ENCODE data around the gene PIEZO1.
"Not testable (repeated sequence)": the region's sequence is repeated elsewhere in the genome, so short reads cannot be mapped to it uniquely, and the experiment has no call there.

The PIEZO1 gene

DNA sequence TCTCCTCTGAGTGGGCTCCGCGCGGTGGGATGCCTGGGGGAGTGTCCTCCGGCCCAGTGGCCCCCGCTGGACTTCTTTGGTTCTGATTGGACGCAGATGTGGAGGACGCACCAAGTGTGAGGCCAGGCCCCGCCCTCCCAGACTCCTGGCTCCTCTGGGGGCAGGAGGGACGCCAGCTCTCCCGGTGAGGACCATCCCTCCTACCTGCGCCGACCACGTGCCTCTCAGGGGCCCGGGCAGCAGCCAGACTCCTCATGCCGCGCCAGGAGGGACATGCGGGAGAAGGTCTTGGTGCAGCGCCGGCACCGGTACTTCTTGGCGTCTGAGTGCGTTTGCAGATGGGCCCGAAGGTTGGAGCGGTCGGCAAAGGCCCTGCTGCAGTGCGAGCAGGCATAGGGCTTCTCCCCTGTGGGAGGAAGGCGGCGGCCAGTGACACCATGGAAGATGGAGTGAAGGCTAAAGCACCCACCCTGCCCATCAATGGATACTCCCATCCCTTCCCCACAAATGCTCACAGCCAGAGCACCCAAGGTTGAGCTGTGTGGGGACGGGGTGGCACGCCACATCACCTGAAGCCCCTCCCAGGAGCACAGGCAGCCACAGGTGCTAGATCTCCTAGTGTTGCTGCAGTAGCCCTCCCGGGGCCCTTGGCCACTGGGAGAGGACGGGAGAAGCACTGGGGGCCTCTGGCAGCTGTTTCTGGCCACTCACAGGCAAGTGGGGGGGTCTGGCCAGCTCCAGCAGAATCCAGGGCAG lies 106.6 kb downstream of the PIEZO1 start:
- H3K4me1 ChIP-seq (ENCODE audit: insufficient read depth, low read length) = no peaks in the 10 kb centered on the region
- no peak overlapping the region for H3K9ac ChIP-seq (ENCODE audit: low read length)
- no peaks in the 10 kb centered on the region for H3K9me3 ChIP-seq (ENCODE audit: low read length)
- no peak overlapping the region for H3K27ac ChIP-seq (ENCODE audit: low read depth, low read length)
- H3K27me3 ChIP-seq (ENCODE audit: control insufficient read depth in 1 of 2, insufficient read depth in 2 of 2, low read length in 2 of 2) = peaks cover 0 to 23% of the 10 kb centered on the region in 2 donors
- H3K36me3 ChIP-seq (ENCODE audit: insufficient read depth, low read length) = no peaks in the 10 kb centered on the region
- H3K4me3 ChIP-seq (ENCODE audit: low read depth in 1 of 2, low read length in 2 of 2) = no peak overlapping the region

DNA sequence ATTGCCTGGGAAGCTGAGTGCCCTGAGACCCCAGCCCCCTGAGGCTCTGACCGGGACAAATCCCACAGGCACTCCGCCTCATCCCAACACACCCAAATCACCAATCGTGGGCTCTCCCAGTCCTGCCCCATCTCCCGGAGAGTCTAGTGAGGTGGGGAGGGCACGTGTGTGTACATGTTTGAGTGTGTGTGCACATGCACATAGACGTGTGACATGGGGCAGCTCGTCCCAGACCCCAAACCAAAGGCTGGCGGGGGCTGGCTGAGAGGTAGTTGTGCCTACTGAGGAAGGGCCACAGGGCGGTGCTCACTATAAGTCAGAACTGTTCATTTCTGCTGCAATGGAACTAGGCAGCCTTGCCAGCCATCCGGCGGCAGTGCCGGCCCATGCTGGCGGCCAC lies 107.3 kb downstream of the PIEZO1 start:
- Histone ChIP-seq H3K27ac (ENCODE audit: low read depth, low read length) (no peak overlapping the region), H3K4me3 (ENCODE audit: low read depth in 1 of 2, low read length in 2 of 2) (no peak overlapping the region), H3K27me3 (ENCODE audit: control insufficient read depth in 1 of 2, insufficient read depth in 2 of 2, low read length in 2 of 2) (peaks cover 0 to 23% of the 10 kb centered on the region in 2 donors), H3K9me3 (ENCODE audit: low read length) (no peaks in the 10 kb centered on the region), H3K36me3 (ENCODE audit: insufficient read depth, low read length) (no peaks in the 10 kb centered on the region), H3K9ac (ENCODE audit: low read length) (no peak overlapping the region), H3K4me1 (ENCODE audit: insufficient read depth, low read length) (no peaks in the 10 kb centered on the region)

DNA sequence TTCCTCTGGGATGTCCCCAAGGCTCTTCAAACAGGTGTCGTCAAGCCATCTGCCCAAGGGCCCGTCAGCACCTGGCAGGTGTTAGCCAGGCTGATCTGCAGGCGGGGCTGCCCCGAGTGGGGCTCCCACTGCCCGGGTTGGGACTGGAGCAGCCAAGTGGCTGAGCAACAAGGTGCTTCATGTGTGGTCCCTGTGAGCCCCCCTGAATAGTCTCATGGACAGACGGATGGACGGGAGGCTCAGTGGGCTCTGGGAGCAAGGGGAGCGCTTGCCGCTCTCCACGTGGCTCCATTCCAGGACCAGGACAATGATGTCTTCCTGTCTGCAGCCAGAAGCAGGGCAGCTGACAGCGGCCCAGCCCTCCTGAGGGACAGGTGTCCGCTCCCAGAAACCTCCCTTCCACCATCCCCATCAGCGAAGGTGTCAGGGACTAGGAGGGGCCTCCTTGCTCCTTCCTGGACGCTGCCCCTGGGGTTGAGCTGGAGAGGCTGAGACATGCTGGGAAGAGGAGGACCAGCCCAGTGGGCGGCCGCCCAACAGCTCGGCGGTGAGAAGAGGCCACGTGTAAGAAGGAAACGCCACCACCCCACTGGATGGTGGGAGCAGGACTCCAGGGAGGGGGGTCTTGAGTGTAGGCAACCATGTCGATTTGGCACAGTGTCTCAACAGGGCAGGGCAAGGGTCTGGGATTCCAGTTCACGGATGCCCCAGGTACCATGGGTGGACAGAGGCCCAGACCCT lies 108.3 kb downstream of the PIEZO1 start:
- Histone ChIP-seq H3K4me3 (ENCODE audit: low read depth in 1 of 2, low read length in 2 of 2) (no peak overlapping the region), H3K27ac (ENCODE audit: low read depth, low read length) (no peak overlapping the region), H3K9ac (ENCODE audit: low read length) (no peak overlapping the region), H3K9me3 (ENCODE audit: low read length) (no peaks in the 10 kb centered on the region), H3K27me3 (ENCODE audit: control insufficient read depth in 1 of 2, insufficient read depth in 2 of 2, low read length in 2 of 2) (peaks cover 0 to 22% of the 10 kb centered on the region in 2 donors), H3K4me1 (ENCODE audit: insufficient read depth, low read length) (no peaks in the 10 kb centered on the region), H3K36me3 (ENCODE audit: insufficient read depth, low read length) (no peaks in the 10 kb centered on the region)

DNA sequence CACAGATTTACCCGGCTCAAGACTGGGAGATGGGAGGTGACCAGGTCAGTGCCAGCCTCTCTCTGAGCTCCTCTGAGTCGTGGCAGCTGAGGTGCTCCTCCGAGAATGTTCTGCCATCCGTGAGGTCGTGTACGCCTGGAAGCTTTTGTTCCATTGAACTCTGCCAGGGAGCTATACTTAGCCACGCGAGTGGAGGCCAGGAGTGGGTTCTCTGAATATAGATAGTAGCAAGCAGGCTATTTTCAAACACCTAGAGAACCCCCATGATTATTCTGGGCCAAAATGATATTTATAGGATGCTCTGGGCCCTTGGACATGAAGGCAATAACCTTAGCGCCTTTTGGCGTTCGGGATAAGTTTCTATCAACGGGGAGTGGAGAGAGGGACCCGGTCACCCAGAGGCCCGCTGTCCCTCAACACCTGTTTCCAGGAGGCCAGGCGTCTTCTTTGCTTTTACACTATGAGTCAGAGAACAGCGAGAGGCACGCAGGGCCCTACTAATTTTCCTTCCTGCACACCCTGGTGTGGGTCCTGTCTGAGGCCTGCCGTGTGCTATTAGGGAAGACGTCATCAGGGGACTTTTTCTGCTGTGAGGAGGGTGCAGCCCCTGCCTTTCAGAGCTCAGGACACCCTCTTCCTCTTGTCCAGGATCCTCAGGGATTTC lies 111.2 kb downstream of the PIEZO1 start:
- H3K4me3 ChIP-seq (ENCODE audit: low read depth in 1 of 2, low read length in 2 of 2) = no peak overlapping the region
- no peaks in the 10 kb centered on the region for H3K9me3 ChIP-seq (ENCODE audit: low read length)
- no peak overlapping the region for H3K27ac ChIP-seq (ENCODE audit: low read depth, low read length)
- no peaks in the 10 kb centered on the region for H3K4me1 ChIP-seq (ENCODE audit: insufficient read depth, low read length)
- no peak overlapping the region for H3K9ac ChIP-seq (ENCODE audit: low read length)
- peaks cover 0 to 9% of the 10 kb centered on the region in 2 donors for H3K27me3 ChIP-seq (ENCODE audit: control insufficient read depth in 1 of 2, insufficient read depth in 2 of 2, low read length in 2 of 2)
- no peaks in the 10 kb centered on the region for H3K36me3 ChIP-seq (ENCODE audit: insufficient read depth, low read length)

DNA sequence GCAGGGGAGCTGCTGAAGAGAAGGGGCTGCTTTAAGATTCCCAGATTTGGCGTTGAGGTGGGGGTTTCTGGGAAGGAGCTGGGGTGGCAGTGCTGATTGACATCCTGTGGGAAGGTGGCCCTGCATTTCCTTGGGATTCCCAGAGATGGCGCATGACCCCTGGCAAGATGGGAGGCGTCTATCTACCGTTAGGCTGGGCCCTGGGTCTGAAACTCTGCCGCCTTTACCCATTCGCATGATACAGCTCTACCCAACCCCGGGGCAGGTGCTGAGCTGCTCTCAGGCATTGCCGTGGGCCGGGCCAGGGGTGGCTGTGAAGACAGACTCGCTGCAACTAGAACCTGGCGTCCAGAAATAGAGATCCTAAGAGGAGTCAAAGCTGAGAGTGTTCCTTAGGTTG lies 112.2 kb downstream of the PIEZO1 start:
- Histone ChIP-seq H3K9ac (ENCODE audit: low read length) (no peak overlapping the region), H3K27ac (ENCODE audit: low read depth, low read length) (no peak overlapping the region), H3K4me1 (ENCODE audit: insufficient read depth, low read length) (no peaks in the 10 kb centered on the region)

DNA sequence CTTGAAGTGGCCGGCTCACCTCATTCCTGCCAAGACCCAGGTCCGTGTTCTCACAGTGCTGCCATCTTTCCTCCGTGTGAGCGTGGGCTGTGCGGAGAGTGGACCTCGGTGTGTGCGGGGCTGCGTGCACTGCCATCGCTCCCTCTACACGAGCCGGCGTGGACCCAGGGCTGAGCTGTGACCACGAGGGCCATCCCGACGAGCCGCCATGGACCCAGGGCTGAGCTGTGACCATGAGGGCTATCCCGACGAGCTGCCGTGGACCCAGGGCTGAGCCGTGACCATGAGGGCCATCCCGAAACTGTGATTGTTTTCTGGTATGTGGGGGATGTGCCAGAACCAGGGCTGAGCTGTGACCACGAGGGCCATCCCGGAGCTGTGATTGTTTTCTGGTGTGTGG lies 113.2 kb downstream of the PIEZO1 start:
- H3K9me3 ChIP-seq (ENCODE audit: low read length) = no peaks in the 10 kb centered on the region
- no peak overlapping the region for H3K27ac ChIP-seq (ENCODE audit: low read depth, low read length)
- H3K4me3 ChIP-seq (ENCODE audit: low read depth in 1 of 2, low read length in 2 of 2) = no peak overlapping the region
- H3K27me3 ChIP-seq (ENCODE audit: control insufficient read depth in 1 of 2, insufficient read depth in 2 of 2, low read length in 2 of 2) = no peaks in the 10 kb centered on the region
- H3K9ac ChIP-seq (ENCODE audit: low read length) = no peak overlapping the region
- H3K4me1 ChIP-seq (ENCODE audit: insufficient read depth, low read length) = no peaks in the 10 kb centered on the region
- H3K36me3 ChIP-seq (ENCODE audit: insufficient read depth, low read length) = no peaks in the 10 kb centered on the region

More for the DNA sequence above, 112.2 kb downstream of the PIEZO1 start:
- Histone ChIP-seq H3K4me3 (ENCODE audit: low read depth in 1 of 2, low read length in 2 of 2) (no peak overlapping the region), H3K36me3 (ENCODE audit: insufficient read depth, low read length) (no peaks in the 10 kb centered on the region), H3K9me3 (ENCODE audit: low read length) (no peaks in the 10 kb centered on the region), H3K27me3 (ENCODE audit: control insufficient read depth in 1 of 2, insufficient read depth in 2 of 2, low read length in 2 of 2) (no peaks in the 10 kb centered on the region)

DNA sequence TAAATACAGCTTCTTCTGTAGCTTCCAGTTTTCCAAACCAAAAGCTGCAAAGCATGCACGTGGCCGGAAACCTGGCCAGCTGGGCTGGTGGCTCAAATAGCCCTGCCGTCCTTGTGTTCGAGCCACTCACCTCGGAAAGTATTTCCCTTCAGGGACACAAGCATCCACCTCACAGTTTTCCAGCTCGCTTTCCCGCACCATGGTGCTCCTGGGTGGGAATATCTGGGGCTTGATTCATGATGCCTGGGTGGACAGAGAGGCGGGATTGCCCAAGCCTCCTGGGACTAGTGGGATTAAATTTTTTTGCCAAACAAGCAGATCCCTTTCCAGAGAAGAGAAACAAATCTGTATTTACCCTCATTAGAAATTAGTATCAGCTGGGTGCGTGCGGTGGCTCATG lies 115.0 kb downstream of the PIEZO1 start:
- Histone ChIP-seq H3K27ac (ENCODE audit: low read depth, low read length) (no peak overlapping the region), H3K27me3 (ENCODE audit: control insufficient read depth in 1 of 2, insufficient read depth in 2 of 2, low read length in 2 of 2) (no peaks in the 10 kb centered on the region), H3K9ac (ENCODE audit: low read length) (no peak overlapping the region), H3K4me1 (ENCODE audit: insufficient read depth, low read length) (no peaks in the 10 kb centered on the region), H3K4me3 (ENCODE audit: low read depth in 1 of 2, low read length in 2 of 2) (no peak overlapping the region), H3K9me3 (ENCODE audit: low read length) (no peaks in the 10 kb centered on the region), H3K36me3 (ENCODE audit: insufficient read depth, low read length) (no peaks in the 10 kb centered on the region)

DNA sequence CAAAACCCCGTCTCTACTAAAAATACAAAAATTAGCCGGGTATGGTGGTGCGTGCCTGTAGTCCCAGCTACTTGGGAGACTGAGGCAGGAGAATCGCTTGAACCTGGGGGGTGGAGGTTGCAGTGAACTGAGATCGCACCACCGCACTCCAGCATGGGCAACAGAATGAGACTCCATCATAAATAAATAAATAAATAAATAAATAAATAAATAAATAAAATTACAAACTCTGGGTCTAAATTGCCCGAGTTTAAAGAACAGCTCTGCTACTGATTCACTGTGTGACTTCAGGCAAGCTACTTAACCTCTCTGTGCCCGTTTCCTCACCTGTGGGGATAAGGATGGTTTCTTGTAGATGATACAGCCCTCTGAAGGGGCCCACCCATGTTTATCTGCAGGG lies 115.5 kb downstream of the PIEZO1 start:
- not testable (repeated sequence) for H3K27me3 ChIP-seq (ENCODE audit: control insufficient read depth in 1 of 2, insufficient read depth in 2 of 2, low read length in 2 of 2); H3K9ac ChIP-seq (ENCODE audit: low read length); H3K4me3 ChIP-seq (ENCODE audit: low read depth in 1 of 2, low read length in 2 of 2); H3K9me3 ChIP-seq (ENCODE audit: low read length); H3K4me1 ChIP-seq (ENCODE audit: insufficient read depth, low read length); H3K36me3 ChIP-seq (ENCODE audit: insufficient read depth, low read length); H3K27ac ChIP-seq (ENCODE audit: low read depth, low read length)

DNA sequence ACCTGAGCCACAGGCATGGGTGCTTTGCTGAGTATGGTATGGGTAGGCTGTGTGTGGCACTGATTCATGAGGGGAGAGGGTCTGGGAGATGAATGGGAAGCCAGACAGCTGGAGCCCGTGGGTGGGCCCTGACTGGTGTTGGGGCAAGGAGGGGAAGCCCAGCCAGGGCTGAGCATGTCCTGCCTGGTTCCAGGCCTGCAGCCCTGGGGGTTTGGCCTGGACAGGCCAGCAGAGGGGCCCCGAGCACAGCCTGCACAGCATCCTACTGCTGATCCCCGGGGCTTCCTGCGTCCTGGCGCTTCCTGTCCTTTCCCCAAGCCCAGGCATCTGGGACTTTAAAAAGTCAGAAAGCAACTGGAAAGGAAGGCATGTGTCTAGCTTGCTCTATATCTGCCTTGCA lies 117.6 kb downstream of the PIEZO1 start:
- Histone ChIP-seq H3K27me3 (ENCODE audit: control insufficient read depth in 1 of 2, insufficient read depth in 2 of 2, low read length in 2 of 2) (no peaks in the 10 kb centered on the region), H3K4me1 (ENCODE audit: insufficient read depth, low read length) (no peaks in the 10 kb centered on the region), H3K27ac (ENCODE audit: low read depth, low read length) (no peak overlapping the region), H3K9ac (ENCODE audit: low read length) (no peak overlapping the region), H3K4me3 (ENCODE audit: low read depth in 1 of 2, low read length in 2 of 2) (no peak overlapping the region), H3K36me3 (ENCODE audit: insufficient read depth, low read length) (no peaks in the 10 kb centered on the region), H3K9me3 (ENCODE audit: low read length) (no peaks in the 10 kb centered on the region)

DNA sequence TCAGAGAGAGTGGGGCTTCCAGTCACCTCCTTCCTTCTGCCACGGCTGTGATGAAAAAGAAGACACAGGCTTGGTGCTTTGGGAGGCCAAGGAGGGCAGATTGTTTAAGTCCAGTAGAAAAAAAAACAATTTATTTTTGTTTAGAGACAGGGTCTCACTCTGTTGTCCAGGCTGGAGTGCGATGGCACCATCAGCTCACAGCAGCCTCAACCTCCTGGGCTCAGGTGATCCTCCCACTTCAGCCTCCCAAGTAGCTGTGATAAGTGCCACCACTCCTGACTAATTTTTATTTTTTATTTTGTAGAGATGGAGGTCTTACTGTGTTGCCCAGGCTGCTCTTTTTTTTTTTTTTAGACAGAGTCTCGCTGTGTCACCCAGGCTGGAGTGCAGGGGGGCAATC lies 119.5 kb downstream of the PIEZO1 start:
- Histone ChIP-seq H3K4me3 (ENCODE audit: low read depth in 1 of 2, low read length in 2 of 2) (no peak overlapping the region), H3K4me1 (ENCODE audit: insufficient read depth, low read length) (peaks cover 4% of the 10 kb centered on the region), H3K36me3 (ENCODE audit: insufficient read depth, low read length) (no peaks in the 10 kb centered on the region), H3K9me3 (ENCODE audit: low read length) (no peaks in the 10 kb centered on the region), H3K9ac (ENCODE audit: low read length) (no peak overlapping the region), H3K27ac (ENCODE audit: low read depth, low read length) (no peak overlapping the region), H3K27me3 (ENCODE audit: control insufficient read depth in 1 of 2, insufficient read depth in 2 of 2, low read length in 2 of 2) (no peaks in the 10 kb centered on the region)

Data from muscle layer of colon (tissue), 2 donors.